Measurements from ENCODE around the gene MPRIP. TPM values are rescaled to one million over a fixed set of nuclear protein-coding genes. Genes with fewer than 3 reads are reported as not detected.

Gene MPRIP
- total and polyA plus RNA-seq, 4 donors = 87.7 to 186 (median 162) TPM

DNA sequence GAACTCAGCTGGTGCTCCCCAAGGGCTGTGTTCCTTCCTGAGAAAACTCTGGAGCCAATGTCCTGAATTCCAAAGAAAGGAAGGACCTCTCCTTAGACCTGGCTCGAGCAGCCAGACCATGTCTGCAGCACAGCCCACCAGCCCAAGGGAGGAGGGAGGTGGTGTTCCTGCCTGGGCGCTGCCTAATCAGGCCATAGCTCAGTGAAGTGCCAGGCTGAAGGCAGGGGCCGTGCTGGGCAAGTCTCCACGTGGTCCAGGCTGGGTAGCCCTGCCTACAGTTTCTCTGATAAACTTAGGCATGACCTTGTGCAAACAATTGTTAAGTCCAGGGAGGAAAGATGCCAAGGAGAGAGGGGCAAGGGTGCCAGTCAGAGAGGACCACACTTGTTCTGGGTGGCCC is 76.8 kb downstream of the MPRIP start:
- H3K36me3 ChIP-seq (ENCODE audit: control insufficient read depth, insufficient read depth, low read length) = peaks cover 3% of the 10 kb centered on the region
- no peak overlapping the region for H3K4me3 ChIP-seq (ENCODE audit: low read depth, low read length)
- no peaks in the 10 kb centered on the region for H3K27me3 ChIP-seq (ENCODE audit: control insufficient read depth, insufficient read depth, low read length)
- H3K9me3 ChIP-seq (ENCODE audit: control insufficient read depth, insufficient read depth, low read length) = no peaks in the 10 kb centered on the region
- H3K4me1 ChIP-seq (ENCODE audit: control insufficient read depth, insufficient read depth, low read length) = peaks cover 55% of the 10 kb centered on the region
- 66% methylated on average over 4 of the region's 4 CpGs for WGBS (ENCODE audit: insufficient coverage)
- H3K27ac ChIP-seq (ENCODE audit: low read depth, low read length) = peak overlapping the region; percentile 47
- DNase-seq (ENCODE audit: low read depth in 4 of 6, low spot score in 6 of 6) = no peak

DNA sequence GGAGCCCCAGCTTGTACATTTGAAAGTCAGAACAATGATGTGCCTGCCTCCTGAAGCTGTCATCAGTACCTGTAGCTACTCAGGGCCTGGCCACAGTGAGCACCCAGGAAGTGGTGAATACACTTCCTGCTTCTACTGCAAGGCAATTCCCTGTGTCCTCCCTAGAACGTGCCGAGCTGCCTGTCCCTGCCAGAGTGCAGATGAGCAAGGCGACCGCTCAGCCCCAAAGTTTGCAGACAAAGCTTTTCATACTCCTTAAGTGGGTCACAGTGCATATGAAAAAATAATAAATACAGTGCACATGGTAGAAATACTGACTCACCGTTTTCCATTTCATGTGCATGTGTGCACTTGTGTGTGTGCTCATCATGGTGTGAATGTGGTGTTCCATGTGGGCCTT is 77.3 kb downstream of the MPRIP start:
- no peak for DNase-seq (ENCODE audit: low read depth in 4 of 6, low spot score in 6 of 6)
- H3K27me3 ChIP-seq (ENCODE audit: control insufficient read depth, insufficient read depth, low read length) = no peaks in the 10 kb centered on the region
- peaks cover 3% of the 10 kb centered on the region for H3K36me3 ChIP-seq (ENCODE audit: control insufficient read depth, insufficient read depth, low read length)
- H3K4me3 ChIP-seq (ENCODE audit: low read depth, low read length) = no peak overlapping the region
- H3K27ac ChIP-seq (ENCODE audit: low read depth, low read length) = peak overlapping the region; percentile 47
- H3K9me3 ChIP-seq (ENCODE audit: control insufficient read depth, insufficient read depth, low read length) = no peaks in the 10 kb centered on the region
- 100% methylated on average over 1 of the region's 5 CpGs for WGBS (ENCODE audit: insufficient coverage)
- H3K4me1 ChIP-seq (ENCODE audit: control insufficient read depth, insufficient read depth, low read length) = peaks cover 55% of the 10 kb centered on the region

GRCh38 chr17:17120294-17120693 is 78.0 kb downstream of the MPRIP start:
- Histone ChIP-seq H3K4me1 (ENCODE audit: control insufficient read depth, insufficient read depth, low read length) (peaks cover 55% of the 10 kb centered on the region), H3K9me3 (ENCODE audit: control insufficient read depth, insufficient read depth, low read length) (no peaks in the 10 kb centered on the region), H3K36me3 (ENCODE audit: control insufficient read depth, insufficient read depth, low read length) (peaks cover 5% of the 10 kb centered on the region), H3K4me3 (ENCODE audit: low read depth, low read length) (no peak overlapping the region), H3K27me3 (ENCODE audit: control insufficient read depth, insufficient read depth, low read length) (no peaks in the 10 kb centered on the region), H3K27ac (ENCODE audit: low read depth, low read length) (peak overlapping the region; percentile 64)
- 63% methylated on average over 4 of the region's 4 CpGs for WGBS (ENCODE audit: insufficient coverage)
- DNase-seq (ENCODE audit: low read depth in 4 of 6, low spot score in 6 of 6) = no peak

DNA sequence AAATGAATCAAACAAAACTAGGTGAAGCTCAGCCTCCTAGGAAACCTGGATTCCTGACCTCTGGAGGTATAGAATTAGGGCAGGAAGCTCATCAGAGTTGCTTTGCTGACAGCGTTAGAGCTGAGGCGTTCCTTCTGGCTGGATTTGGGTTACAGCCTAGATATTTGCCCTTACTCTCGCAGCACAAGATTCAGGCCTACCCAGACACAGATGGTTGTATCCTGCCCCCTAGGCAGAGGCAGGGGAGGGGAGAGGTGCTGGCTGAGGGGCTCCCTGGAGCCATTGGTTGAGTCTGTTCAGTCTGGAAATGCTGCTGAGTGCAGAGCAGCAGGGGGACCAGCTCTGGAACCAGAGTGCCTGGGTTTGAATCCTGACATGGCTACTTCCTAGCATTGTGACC is 78.4 kb downstream of the MPRIP start:
- H3K36me3 ChIP-seq (ENCODE audit: control insufficient read depth, insufficient read depth, low read length) = peaks cover 5% of the 10 kb centered on the region
- WGBS (ENCODE audit: insufficient coverage) = 33% methylated on average over 3 of the region's 3 CpGs
- no peak overlapping the region for H3K4me3 ChIP-seq (ENCODE audit: low read depth, low read length)
- peaks cover 55% of the 10 kb centered on the region for H3K4me1 ChIP-seq (ENCODE audit: control insufficient read depth, insufficient read depth, low read length)
- no peaks in the 10 kb centered on the region for H3K9me3 ChIP-seq (ENCODE audit: control insufficient read depth, insufficient read depth, low read length)
- H3K27me3 ChIP-seq (ENCODE audit: control insufficient read depth, insufficient read depth, low read length) = no peaks in the 10 kb centered on the region
- H3K27ac ChIP-seq (ENCODE audit: low read depth, low read length) = peak overlapping the region; percentile 64
- no peak for DNase-seq (ENCODE audit: low read depth in 4 of 6, low spot score in 6 of 6)

DNA sequence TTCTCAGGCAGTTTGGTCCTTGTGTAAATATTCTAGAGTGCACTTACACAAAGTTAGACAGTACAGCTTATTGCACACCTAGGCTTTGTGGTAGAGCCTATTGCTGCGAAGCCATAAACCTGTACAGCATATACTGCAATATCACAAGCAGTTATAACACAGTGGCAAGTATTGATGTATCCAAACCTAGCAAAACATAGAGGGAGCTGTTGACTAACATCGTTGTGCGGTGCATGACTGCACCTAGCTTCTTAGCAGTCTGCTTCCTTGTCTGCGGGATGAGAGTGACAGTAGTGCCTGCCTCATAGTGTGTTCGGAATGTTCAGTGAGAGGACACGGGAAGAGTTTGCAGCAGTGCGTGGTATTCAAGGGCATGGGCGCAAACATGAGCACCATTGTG is 78.9 kb downstream of the MPRIP start:
- peak in 1 of 6 donors; percentile 48 for DNase-seq (ENCODE audit: low read depth in 4 of 6, low spot score in 6 of 6)
- H3K4me3 ChIP-seq (ENCODE audit: low read depth, low read length) = no peak overlapping the region
- WGBS (ENCODE audit: insufficient coverage) = 67% methylated on average over 8 of the region's 8 CpGs
- H3K4me1 ChIP-seq (ENCODE audit: control insufficient read depth, insufficient read depth, low read length) = peaks cover 57% of the 10 kb centered on the region
- H3K27me3 ChIP-seq (ENCODE audit: control insufficient read depth, insufficient read depth, low read length) = no peaks in the 10 kb centered on the region
- peaks cover 5% of the 10 kb centered on the region for H3K36me3 ChIP-seq (ENCODE audit: control insufficient read depth, insufficient read depth, low read length)
- no peak overlapping the region for H3K27ac ChIP-seq (ENCODE audit: low read depth, low read length)
- no peaks in the 10 kb centered on the region for H3K9me3 ChIP-seq (ENCODE audit: control insufficient read depth, insufficient read depth, low read length)

GRCh38 chr17:17122781-17123483 is 80.7 kb downstream of the MPRIP start:
- Histone ChIP-seq H3K4me1 (ENCODE audit: control insufficient read depth, insufficient read depth, low read length) (peaks cover 63% of the 10 kb centered on the region), H3K27ac (ENCODE audit: low read depth, low read length) (no peak overlapping the region), H3K27me3 (ENCODE audit: control insufficient read depth, insufficient read depth, low read length) (no peaks in the 10 kb centered on the region), H3K4me3 (ENCODE audit: low read depth, low read length) (no peak overlapping the region), H3K9me3 (ENCODE audit: control insufficient read depth, insufficient read depth, low read length) (no peaks in the 10 kb centered on the region), H3K36me3 (ENCODE audit: control insufficient read depth, insufficient read depth, low read length) (peaks cover 19% of the 10 kb centered on the region)
- WGBS (ENCODE audit: insufficient coverage) = 56% methylated on average over 5 of the region's 10 CpGs
- no peak for DNase-seq (ENCODE audit: low read depth in 4 of 6, low spot score in 6 of 6)

DNA sequence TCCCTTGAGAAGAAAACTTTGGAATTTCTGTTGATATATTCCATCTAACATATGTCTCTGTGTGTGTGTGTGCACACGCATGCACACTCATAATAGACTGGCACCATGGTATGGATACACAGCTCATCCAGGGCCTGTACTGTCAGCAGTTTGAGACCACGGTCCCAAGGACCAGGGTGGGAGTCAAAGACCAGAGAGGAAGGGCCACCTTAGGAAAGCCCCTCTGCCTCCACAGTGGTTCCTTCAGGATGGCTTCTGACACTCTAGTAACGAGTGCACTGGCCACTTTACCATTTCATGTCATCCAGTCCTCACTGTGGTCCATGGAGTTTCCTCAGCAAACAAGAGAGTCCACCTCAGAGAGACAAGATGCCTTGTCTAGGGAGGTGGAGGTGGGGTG is 82.1 kb downstream of the MPRIP start:
- Histone ChIP-seq H3K4me1 (ENCODE audit: control insufficient read depth, insufficient read depth, low read length) (peaks cover 50% of the 10 kb centered on the region), H3K27ac (ENCODE audit: low read depth, low read length) (no peak overlapping the region), H3K27me3 (ENCODE audit: control insufficient read depth, insufficient read depth, low read length) (no peaks in the 10 kb centered on the region), H3K9me3 (ENCODE audit: control insufficient read depth, insufficient read depth, low read length) (no peaks in the 10 kb centered on the region), H3K36me3 (ENCODE audit: control insufficient read depth, insufficient read depth, low read length) (peaks cover 33% of the 10 kb centered on the region), H3K4me3 (ENCODE audit: low read depth, low read length) (no peak overlapping the region)
- DNase-seq (ENCODE audit: low read depth in 4 of 6, low spot score in 6 of 6) = no peak
- 100% methylated on average over 1 of the region's 3 CpGs for WGBS (ENCODE audit: insufficient coverage)

DNA sequence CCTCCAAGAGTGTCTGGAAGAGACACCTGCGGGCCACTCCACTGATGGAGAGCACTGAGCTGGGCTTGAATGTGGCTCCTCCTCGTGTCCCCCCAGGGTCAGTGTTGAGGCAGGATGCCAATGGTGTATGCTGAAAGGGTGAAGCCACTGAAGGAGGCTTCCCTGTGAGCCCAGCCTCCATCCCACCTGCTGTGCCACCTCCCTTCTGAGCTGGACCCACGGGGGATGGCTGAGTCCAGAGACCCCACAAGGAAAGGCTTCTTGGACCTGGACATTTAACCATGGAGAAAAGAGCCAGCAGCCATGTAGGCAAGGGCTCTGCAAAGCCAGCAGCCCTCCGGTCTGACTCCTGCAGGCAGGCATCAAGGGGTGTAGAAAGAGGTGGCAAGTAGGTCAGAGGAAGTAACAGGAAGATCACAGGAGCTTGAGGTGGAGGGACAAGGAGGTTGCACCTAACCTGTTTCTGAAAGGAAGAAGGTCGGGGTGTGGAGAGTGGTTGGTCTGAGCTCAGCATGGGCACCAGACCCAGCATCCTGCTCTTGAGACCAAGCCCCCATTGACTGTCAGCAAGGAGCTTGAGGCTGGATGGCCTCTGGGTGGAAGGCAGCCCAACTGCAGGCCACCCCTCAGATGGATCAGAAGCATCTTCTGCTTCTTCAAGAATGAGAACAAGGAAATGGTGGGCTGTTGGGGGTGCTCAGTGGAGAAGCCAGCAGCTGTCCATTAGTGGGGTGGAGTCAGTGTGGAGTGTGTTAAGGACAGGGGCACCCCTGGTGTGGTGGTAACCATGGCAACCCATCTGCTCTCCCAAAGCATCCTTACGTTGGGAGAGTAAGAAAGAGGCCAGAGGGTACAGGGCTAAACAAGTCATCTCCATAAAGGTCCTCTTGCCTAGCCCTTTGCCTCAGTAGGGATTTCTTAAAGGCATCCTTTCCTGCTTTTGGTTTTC is 83.2 kb downstream of the MPRIP start:
- Histone ChIP-seq H3K4me3 (ENCODE audit: low read depth, low read length) (no peak overlapping the region), H3K36me3 (ENCODE audit: control insufficient read depth, insufficient read depth, low read length) (peaks cover 44% of the 10 kb centered on the region), H3K4me1 (ENCODE audit: control insufficient read depth, insufficient read depth, low read length) (peaks cover 43% of the 10 kb centered on the region), H3K27me3 (ENCODE audit: control insufficient read depth, insufficient read depth, low read length) (no peaks in the 10 kb centered on the region), H3K27ac (ENCODE audit: low read depth, low read length) (no peak overlapping the region), H3K9me3 (ENCODE audit: control insufficient read depth, insufficient read depth, low read length) (no peaks in the 10 kb centered on the region)
- DNase-seq (ENCODE audit: low read depth in 4 of 6, low spot score in 6 of 6) = peak in 1 of 6 donors; percentile 50
- 98% methylated on average over 4 of the region's 6 CpGs for WGBS (ENCODE audit: insufficient coverage)

DNA sequence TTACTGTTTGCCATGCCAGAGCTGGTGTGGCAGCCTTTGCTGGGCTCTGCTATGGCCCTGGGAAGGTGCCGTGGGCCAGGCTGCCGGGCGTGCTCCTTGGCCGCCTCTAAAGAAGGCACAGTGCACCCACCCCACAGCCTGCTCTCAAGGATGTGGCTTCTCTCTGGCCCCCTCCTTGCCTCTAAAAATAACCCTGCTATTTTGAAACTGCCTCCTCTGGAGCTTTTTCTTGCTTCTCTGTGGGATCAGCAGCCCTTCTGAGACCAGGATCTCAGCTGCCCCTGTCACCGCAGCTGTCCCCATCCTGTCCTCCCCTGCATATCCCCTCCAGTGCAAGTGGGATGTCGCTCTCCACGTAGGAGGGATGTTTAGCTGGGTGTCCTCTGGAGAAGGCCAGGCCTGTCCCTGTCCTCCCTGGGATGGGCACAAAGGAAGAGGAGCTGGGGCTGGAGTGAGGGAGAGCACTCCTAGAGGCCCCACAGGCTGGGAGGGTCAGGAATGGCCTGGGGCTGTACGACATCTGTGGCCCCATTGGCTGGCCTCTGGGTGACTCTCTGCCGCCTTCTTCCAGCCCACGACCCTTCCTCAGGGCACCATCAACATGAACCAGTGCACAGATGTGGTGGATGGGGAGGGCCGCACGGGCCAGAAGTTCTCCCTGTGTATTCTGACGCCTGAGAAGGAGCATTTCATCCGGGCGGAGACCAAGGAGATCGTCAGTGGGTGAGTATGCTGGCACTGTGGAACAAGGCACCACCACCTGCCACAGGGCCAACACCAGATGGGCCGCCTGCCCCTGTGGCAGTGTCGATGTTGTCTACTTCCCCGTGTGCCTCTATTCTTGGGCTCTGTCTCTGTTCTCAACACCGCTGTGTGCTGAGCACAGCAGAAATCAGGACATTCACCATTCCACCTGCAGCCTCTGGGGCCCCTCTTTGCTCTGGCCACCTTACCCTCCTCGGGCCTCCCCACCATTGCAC is 84.2 kb downstream of the MPRIP start:
- no peak overlapping the region for H3K27ac ChIP-seq (ENCODE audit: low read depth, low read length)
- H3K9me3 ChIP-seq (ENCODE audit: control insufficient read depth, insufficient read depth, low read length) = no peaks in the 10 kb centered on the region
- peaks cover 44% of the 10 kb centered on the region for H3K4me1 ChIP-seq (ENCODE audit: control insufficient read depth, insufficient read depth, low read length)
- peaks cover 54% of the 10 kb centered on the region for H3K36me3 ChIP-seq (ENCODE audit: control insufficient read depth, insufficient read depth, low read length)
- no peaks in the 10 kb centered on the region for H3K27me3 ChIP-seq (ENCODE audit: control insufficient read depth, insufficient read depth, low read length)
- no peak overlapping the region for H3K4me3 ChIP-seq (ENCODE audit: low read depth, low read length)
- WGBS (ENCODE audit: insufficient coverage) = 79% methylated on average over 16 of the region's 21 CpGs
- no peak for DNase-seq (ENCODE audit: low read depth in 4 of 6, low spot score in 6 of 6)
